Lower leg skin (tissue), 4 donors: ENCODE measurements around the gene SERPINA3. TPM values are rescaled to one million over a fixed set of nuclear protein-coding genes. Genes with fewer than 3 reads are reported as not detected.

Source experiments
- DNase-seq, 2 donors: peaks; one replicate each; pipeline ENCODE4 v3.0.0-alpha.2; 2019; ENCODE audit warnings: low spot score in 2 of 2
- H3K4me3 ChIP-seq: fragments of 200-600 bp; sonication (generic); 2 replicates; pipeline ENCODE4 v1.5.1; 2017; ENCODE audit warnings: mild to moderate bottlenecking, low read depth; ENCODE audit not compliant: poor library complexity, severe bottlenecking
- POLR2A ChIP-seq, 2 donors: fragments of 450-650 bp; IDR thresholded peaks; one replicate each; pipeline ENCODE4 v1.6.1; 2016 to 2017; ENCODE audit warnings: antibody characterized with exemption in 2 of 2, mild to moderate bottlenecking in 1 of 2, moderate library complexity in 1 of 2
- WGBS, 2 donors: methylation state at CpG; one replicate each; pipeline ENCODE4 v1.1.5; 2018; 5-methylcytosine and 5-hydroxymethylcytosine counted together
- intact Hi-C: fragments of 100-400 bp; cut with DNase I; formaldehyde crosslinking; loops from one replicate; pipeline ENCODE4 v1.15.0; 2023; ENCODE audit warnings: low total_unique reads
- total RNA-seq, 4 donors: library from RNA; depleted of rRNA; stranded (reverse); fragments of >200 nt; gene quantifications; one replicate each; pipeline ENCODE4 v1.1.0, GENCODE V29; 2016
- TF ChIP-seq, protein P1 (sequence below), 3 donors: fragments of 450-650 bp; IDR thresholded peaks; one replicate each; pipeline ENCODE4 v1.5.1; 2016; ENCODE audit warnings: antibody characterized with exemption in 3 of 3, mild to moderate bottlenecking in 3 of 3, moderate library complexity in 2 of 3

The SERPINA3 gene
- total RNA-seq, 4 donors from 2014 or later: 9.9 to 95.8 (median 25.7) TPM

DNA sequence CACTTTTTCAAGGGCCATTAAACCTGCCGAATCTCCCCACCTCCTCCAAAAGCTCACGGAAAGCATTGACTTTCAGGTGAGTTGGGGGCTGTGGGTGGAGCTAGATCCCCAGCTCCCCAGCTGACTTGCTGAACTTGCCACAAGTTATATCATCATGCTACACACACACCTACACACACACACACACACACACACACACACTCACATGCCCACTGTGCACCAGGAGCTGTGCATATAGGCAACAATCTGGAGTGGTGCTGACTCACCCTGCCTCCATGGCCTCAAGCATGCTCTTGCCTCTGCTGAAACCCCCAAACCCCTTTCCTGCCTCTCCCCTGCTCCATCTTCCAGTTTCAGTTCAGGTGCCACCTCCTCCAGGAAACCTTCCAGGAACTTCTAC is 26.1 kb downstream of the SERPINA3 start:
- DNase-seq: peak in 1 of 2 donors; percentile 29
- 56 to 74% methylated on average over 2 of the region's 2 CpGs for WGBS, 2 donors
- no peak for TF ChIP-seq POLR2A (IDR thresholded peaks at IDR 0.05)
- TF ChIP-seq, protein P1, sequence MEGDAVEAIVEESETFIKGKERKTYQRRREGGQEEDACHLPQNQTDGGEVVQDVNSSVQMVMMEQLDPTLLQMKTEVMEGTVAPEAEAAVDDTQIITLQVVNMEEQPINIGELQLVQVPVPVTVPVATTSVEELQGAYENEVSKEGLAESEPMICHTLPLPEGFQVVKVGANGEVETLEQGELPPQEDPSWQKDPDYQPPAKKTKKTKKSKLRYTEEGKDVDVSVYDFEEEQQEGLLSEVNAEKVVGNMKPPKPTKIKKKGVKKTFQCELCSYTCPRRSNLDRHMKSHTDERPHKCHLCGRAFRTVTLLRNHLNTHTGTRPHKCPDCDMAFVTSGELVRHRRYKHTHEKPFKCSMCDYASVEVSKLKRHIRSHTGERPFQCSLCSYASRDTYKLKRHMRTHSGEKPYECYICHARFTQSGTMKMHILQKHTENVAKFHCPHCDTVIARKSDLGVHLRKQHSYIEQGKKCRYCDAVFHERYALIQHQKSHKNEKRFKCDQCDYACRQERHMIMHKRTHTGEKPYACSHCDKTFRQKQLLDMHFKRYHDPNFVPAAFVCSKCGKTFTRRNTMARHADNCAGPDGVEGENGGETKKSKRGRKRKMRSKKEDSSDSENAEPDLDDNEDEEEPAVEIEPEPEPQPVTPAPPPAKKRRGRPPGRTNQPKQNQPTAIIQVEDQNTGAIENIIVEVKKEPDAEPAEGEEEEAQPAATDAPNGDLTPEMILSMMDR (IDR thresholded peaks at IDR 0.05): no peak
- intact Hi-C loops: no loop called here
- H3K4me3 ChIP-seq: no peak overlapping the region

DNA sequence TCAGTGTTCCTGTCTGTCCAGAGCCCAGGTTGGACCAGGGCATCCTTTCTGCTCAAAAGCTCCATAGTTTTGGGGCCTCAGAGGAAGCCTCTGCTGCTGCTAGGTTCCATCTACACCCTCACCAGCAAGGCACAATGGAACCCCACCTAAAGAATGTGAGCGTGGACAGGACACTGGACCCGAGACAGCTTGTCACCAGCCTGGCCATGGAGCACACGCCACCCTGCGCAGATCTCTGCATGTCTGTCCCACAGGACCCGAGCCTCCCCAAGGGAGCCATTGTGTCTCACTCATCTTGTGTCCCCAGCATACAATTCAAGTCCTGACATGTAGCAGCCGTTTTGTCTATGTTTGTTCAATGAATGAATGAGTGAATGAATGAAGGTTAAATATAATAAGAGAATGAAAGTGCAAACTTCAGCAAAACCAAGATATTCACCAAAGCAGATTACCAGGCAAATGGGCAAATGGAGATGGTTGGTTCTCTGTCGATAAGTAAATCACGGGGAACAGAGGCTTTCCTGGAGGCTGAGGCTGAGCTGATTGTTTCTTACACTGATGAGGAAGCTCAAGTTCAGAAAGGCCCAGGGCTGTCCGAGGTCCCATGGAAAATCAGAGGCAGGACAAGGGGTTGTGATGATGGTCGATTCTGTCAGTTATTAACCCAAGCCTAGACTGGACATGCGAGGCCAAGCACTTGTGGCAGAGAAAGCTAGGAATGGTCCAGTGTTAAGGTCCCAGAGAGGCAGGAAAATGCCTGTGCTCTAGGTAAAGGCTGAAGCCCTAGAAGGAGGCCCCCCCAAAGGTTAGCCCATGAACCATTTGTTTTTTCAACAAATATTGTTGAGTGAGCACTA is 27.0 kb downstream of the SERPINA3 start:
- 83 to 85% methylated on average over 11 of the region's 11 CpGs for WGBS, 2 donors
- TF ChIP-seq, protein P1 (IDR thresholded peaks at IDR 0.05): no peak
- TF ChIP-seq POLR2A (IDR thresholded peaks at IDR 0.05): no peak
- DNase-seq: peak in 1 of 2 donors; percentile 39
- no peak overlapping the region for H3K4me3 ChIP-seq
- intact Hi-C loops: no loop called here

DNA sequence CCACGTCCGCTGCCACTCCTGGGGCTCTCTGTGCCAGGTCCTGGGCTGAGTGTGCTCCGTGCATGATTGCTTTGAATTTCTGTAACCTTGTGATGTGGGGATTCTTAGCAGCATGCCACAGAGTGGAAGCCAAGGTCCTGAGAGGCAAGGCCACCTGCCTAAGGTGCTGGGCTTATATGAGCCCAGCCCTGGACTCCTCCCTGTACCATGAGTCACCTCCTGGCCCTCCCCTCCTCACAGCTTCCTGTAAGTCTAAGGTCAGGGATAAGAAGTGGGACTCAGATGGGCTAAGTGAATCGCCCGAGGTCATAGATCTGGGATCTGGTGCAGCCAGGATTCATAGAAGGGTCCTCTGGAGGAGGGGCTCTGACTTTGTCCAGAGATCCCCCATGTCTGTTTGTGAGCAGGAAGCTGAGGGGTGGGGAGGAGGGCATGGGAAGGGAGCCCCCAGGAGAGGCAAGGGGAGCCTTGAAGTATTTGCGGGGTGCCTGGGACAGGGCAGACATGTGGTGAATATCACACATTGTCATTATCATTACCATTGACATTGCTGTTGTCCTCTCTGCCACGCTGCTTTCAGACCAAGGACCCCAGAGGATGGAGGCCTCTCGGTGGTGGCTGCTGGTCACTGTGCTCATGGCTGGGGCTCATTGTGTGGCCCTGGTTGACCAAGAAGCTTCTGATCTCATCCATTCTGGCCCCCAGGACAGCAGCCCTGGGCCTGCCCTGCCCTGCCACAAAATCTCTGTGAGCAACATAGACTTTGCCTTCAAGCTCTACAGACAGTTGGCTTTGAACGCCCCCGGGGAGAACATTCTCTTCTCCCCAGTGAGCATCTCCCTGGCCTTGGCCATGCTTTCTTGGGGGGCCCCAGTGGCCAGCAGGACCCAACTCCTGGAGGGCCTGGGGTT is 28.8 kb downstream of the SERPINA3 start:
- WGBS, 2 donors: 90 to 95% methylated on average over 10 of the region's 10 CpGs
- TF ChIP-seq, protein P1 (IDR thresholded peaks at IDR 0.05): no peak
- TF ChIP-seq POLR2A (IDR thresholded peaks at IDR 0.05): no peak
- intact Hi-C loops: no loop called here
- peak in 1 of 2 donors; percentile 65 for DNase-seq
- no peak overlapping the region for H3K4me3 ChIP-seq

DNA sequence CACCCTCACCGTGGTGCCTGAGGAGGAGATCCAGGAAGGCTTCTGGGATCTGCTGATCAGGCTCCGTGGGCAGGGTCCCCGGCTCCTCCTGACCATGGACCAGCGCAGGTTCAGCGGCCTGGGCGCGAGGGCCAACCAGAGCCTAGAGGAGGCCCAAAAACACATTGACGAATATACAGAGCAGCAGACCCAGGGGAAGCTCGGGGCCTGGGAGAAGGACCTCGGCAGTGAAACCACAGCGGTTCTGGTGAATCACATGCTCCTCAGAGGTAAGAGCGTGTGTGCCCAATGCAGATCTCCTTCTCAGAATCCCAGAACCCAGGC is 29.4 kb downstream of the SERPINA3 start:
- intact Hi-C loops: no loop called here
- peak in 1 of 2 donors; percentile 52 for DNase-seq
- TF ChIP-seq POLR2A (IDR thresholded peaks at IDR 0.05): no peak
- TF ChIP-seq, protein P1 (IDR thresholded peaks at IDR 0.05): no peak
- no peak overlapping the region for H3K4me3 ChIP-seq
- WGBS, 2 donors: 90 to 93% methylated on average over 5 to 12 of the region's 12 CpGs

DNA sequence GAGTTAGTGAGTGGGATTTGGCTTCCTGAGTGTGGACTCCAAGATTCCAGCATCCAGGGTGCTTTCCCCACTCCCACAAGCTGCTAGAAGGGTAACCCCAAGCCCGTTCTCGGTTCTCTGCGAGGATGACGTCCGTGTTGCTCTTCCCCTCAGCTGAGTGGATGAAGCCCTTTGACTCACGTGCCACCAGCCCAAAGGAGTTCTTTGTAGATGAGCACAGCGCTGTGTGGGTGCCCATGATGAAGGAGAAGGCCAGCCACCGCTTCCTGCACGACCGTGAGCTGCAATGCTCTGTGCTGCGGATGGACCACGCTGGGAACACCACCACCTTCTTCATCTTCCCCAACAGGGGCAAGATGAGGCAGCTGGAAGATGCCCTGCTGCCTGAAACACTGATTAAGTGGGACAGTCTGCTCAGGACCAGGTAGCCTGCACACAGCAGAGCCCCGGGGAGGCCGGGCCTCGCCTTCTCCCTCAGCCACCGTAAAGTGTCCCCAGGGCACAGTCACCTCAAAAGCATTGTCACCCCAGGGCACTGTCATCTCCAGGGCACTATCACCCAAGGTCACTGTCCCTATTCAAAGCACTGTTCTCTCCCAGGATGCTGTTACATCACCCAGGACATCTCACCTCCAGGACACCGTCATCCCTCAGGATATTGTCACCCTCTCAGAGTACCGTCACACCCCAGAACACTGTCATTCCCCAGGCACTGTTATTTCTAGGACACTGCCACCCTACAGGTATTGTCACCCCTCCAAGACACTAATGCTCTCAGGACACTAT is 31.3 kb downstream of the SERPINA3 start:
- intact Hi-C loops: no loop called here
- TF ChIP-seq POLR2A (IDR thresholded peaks at IDR 0.05): no peak
- TF ChIP-seq, protein P1 (IDR thresholded peaks at IDR 0.05): no peak
- WGBS, 2 donors: 93 to 94% methylated on average over 16 to 18 of the region's 18 CpGs
- no peak overlapping the region for H3K4me3 ChIP-seq
- peak in 1 of 2 donors; percentile 53 for DNase-seq
